ENCODE measurements around the gene PIEZO1.

PIEZO1 gene

GRCh38 chr16:88693420-88694177 lies 91.4 kb downstream of the PIEZO1 start:
- DNase-seq (ENCODE audit: low read depth) = no peak
- H3K4me3 ChIP-seq (ENCODE audit: control insufficient read depth, low read depth, low read length) = no peak overlapping the region
- TF ChIP-seq CTCF (IDR thresholded peaks at IDR 0.05; ENCODE audit: control insufficient read depth, insufficient read depth, low read depth, low read length, missing control alignments) = no peak

GRCh38 chr16:88692861-88693260 lies 92.2 kb downstream of the PIEZO1 start:
- no peak for TF ChIP-seq CTCF (IDR thresholded peaks at IDR 0.05; ENCODE audit: control insufficient read depth, insufficient read depth, low read depth, low read length, missing control alignments)
- H3K4me3 ChIP-seq (ENCODE audit: control insufficient read depth, low read depth, low read length) = no peak overlapping the region
- DNase-seq (ENCODE audit: low read depth) = no peak

GRCh38 chr16:88691924-88692560 lies 93.0 kb downstream of the PIEZO1 start:
- no peak for DNase-seq (ENCODE audit: low read depth)
- H3K4me3 ChIP-seq (ENCODE audit: control insufficient read depth, low read depth, low read length) = no peak overlapping the region
- no peak for TF ChIP-seq CTCF (IDR thresholded peaks at IDR 0.05; ENCODE audit: control insufficient read depth, insufficient read depth, low read depth, low read length, missing control alignments)

GRCh38 chr16:88691129-88691813 lies 93.7 kb downstream of the PIEZO1 start:
- H3K4me3 ChIP-seq (ENCODE audit: control insufficient read depth, low read depth, low read length) = no peak overlapping the region
- no peak for TF ChIP-seq CTCF (IDR thresholded peaks at IDR 0.05; ENCODE audit: control insufficient read depth, insufficient read depth, low read depth, low read length, missing control alignments)
- DNase-seq (ENCODE audit: low read depth) = no peak

- no peak overlapping the region for H3K4me3 ChIP-seq (ENCODE audit: control insufficient read depth, low read depth, low read length)
- no peak for TF ChIP-seq CTCF (IDR thresholded peaks at IDR 0.05; ENCODE audit: control insufficient read depth, insufficient read depth, low read depth, low read length, missing control alignments)
- DNase-seq (ENCODE audit: low read depth) = no peak
Observed at GRCh38 chr16:88690341-88691128, 94.5 kb downstream of the PIEZO1 start.
